HepG2 (cell line): ENCODE data around the gene NSMCE1. TPM values are rescaled to one million over a fixed set of nuclear protein-coding genes. Genes with fewer than 3 reads are reported as not detected.
A peak's percentile ranks its signal among the peaks of the same experiment; 100 is the strongest.

ENCODE experiments used
- E2F2 ChIP-seq: sonication (generic); formaldehyde crosslinking; IDR thresholded peaks from 2 replicates; pipeline ENCODE4 v1.4.0; 2020; ENCODE audit warnings: missing genetic modification reagents, borderline replicate concordance
- GLI4 ChIP-seq: sonication (generic); formaldehyde crosslinking; IDR thresholded peaks from 2 replicates; pipeline ENCODE4 v1.5.1; 2020; ENCODE audit warnings: missing genetic modification reagents, mild to moderate bottlenecking, moderate library complexity, borderline replicate concordance
- HINFP ChIP-seq: sonication (generic); formaldehyde crosslinking; IDR thresholded peaks from 2 replicates; pipeline ENCODE4 v1.4.0; 2020; ENCODE audit warnings: low read depth, mild to moderate bottlenecking, missing genetic modification reagents
- NFRKB ChIP-seq: fragments of 450-650 bp; IDR thresholded peaks from 2 replicates; pipeline ENCODE4 v1.6.1; 2017
- PTBP1 ChIP-seq: fragments of 200-400 bp; formaldehyde crosslinking; IDR thresholded peaks from 2 replicates; pipeline ENCODE4 v1.6.1; 2018; ENCODE audit warnings: low read length, low read depth; ENCODE audit not compliant: poor library complexity, severe bottlenecking
- TEAD3 ChIP-seq: optimal IDR thresholded peaks from 2 replicates; pipeline ENCODE3; 2016; ENCODE audit warnings: borderline replicate concordance
- ZC3H4 ChIP-seq: sonication (generic); formaldehyde crosslinking; IDR thresholded peaks from 2 replicates; pipeline ENCODE4 v1.4.0; 2020; ENCODE audit warnings: missing genetic modification reagents, borderline replicate concordance
- ZFYVE20 ChIP-seq: sonication (generic); formaldehyde crosslinking; IDR thresholded peaks from 2 replicates; pipeline ENCODE4 v1.8.0; 2023; ENCODE audit warnings: low read depth, mild to moderate bottlenecking, moderate library complexity, missing genetic modification reagents, borderline replicate concordance
- ZNF136 ChIP-seq: sonication (generic); formaldehyde crosslinking; IDR thresholded peaks from 2 replicates; pipeline ENCODE4 v1.8.1; 2022; ENCODE audit warnings: low read depth, mild to moderate bottlenecking, moderate library complexity, missing genetic modification reagents
- ZNF318 ChIP-seq: sonication (generic); formaldehyde crosslinking; IDR thresholded peaks from 2 replicates; pipeline ENCODE4 v1.4.0; 2020; ENCODE audit warnings: mild to moderate bottlenecking, missing genetic modification reagents
- ZNF354B ChIP-seq: sonication (generic); formaldehyde crosslinking; IDR thresholded peaks from 2 replicates; pipeline ENCODE4 v1.8.0; 2022; ENCODE audit warnings: mild to moderate bottlenecking, missing genetic modification reagents
- ZNF468 ChIP-seq: sonication (generic); formaldehyde crosslinking; IDR thresholded peaks from 2 replicates; pipeline ENCODE4 v1.8.0; 2022; ENCODE audit warnings: mild to moderate bottlenecking, moderate library complexity, missing genetic modification reagents
- ZNF570 ChIP-seq: sonication (generic); formaldehyde crosslinking; IDR thresholded peaks from 2 replicates; pipeline ENCODE4 v1.4.0; 2020; ENCODE audit warnings: mild to moderate bottlenecking, missing genetic modification reagents, borderline replicate concordance
- ZNF572 ChIP-seq: sonication (generic); formaldehyde crosslinking; IDR thresholded peaks from 2 replicates; pipeline ENCODE4 v1.5.1; 2020; ENCODE audit warnings: mild to moderate bottlenecking, missing genetic modification reagents
- ZNF607 ChIP-seq: sonication (generic); formaldehyde crosslinking; IDR thresholded peaks from 2 replicates; pipeline ENCODE4 v1.5.1; 2020; ENCODE audit warnings: missing genetic modification reagents, mild to moderate bottlenecking, borderline replicate concordance
- ZNF660 ChIP-seq: sonication (generic); formaldehyde crosslinking; IDR thresholded peaks from 2 replicates; pipeline ENCODE4 v1.5.1; 2020; ENCODE audit warnings: mild to moderate bottlenecking, low read depth, missing genetic modification reagents, borderline replicate concordance
- ZNF672 ChIP-seq: sonication (generic); formaldehyde crosslinking; IDR thresholded peaks from 2 replicates; pipeline ENCODE4 v1.8.1; 2022; ENCODE audit warnings: missing genetic modification reagents
- ZSCAN12 ChIP-seq: sonication (generic); formaldehyde crosslinking; IDR thresholded peaks from 2 replicates; pipeline ENCODE4 v1.9.0; 2021; ENCODE audit warnings: mild to moderate bottlenecking, missing genetic modification reagents
- polyA plus RNA-seq, 8 experiments: library from polyadenylated mRNA; depleted of rRNA in 3 of 8; stranded (reverse) in 7 of 8; unstranded in 1 of 8; fragments of >200 nt; fragmentation: Illumina TruSeq in 4 of 8; extraction: Trizol in 4 of 8; gene quantifications; 2 replicates each; pipeline versions ENCODE4 v1.2.1 to v1.2.3, GENCODE V29; 2011 to 2016; ENCODE audit warnings: low read depth in 4 of 8, missing spikeins in 1 of 8, mixed read lengths in 1 of 8; ENCODE audit not compliant: insufficient read depth in 1 of 8
- total RNA-seq, 5 experiments: library from RNA; depleted of rRNA; stranded (reverse); fragments of >200 nt; fragmentation: Illumina TruSeq; extraction: Trizol; gene quantifications; 2 replicates each; pipeline ENCODE4 v1.2.3, GENCODE V29; 2016; ENCODE audit warnings: low read depth in 1 of 5

NSMCE1 gene
- total and polyA plus RNA-seq, 2 of the 13 experiments (the other 11 are each of a cell fraction or from before 2014, with no cell fraction given), result 42.7 to 52.9 TPM

- TF ChIP-seq ZNF318 (CRISPR knock-in tag) (peak; percentile 47; the same call in 1 of the 2 replicates), HINFP (CRISPR knock-in tag) (peak; percentile 83), ZNF354B (CRISPR knock-in tag) (peak; percentile 98), PTBP1 (peak; percentile 45), ZNF660 (CRISPR knock-in tag) (no peak), E2F2 (CRISPR knock-in tag) (peak; percentile 81; the same call in 1 of the 2 replicates), ZNF572 (no peak), ZSCAN12 (CRISPR knock-in tag) (peak; percentile 40; the same call in 1 of the 2 replicates), ZC3H4 (CRISPR knock-in tag) (0 out of 2 replicates have a peak, but pooled peaks have one; percentile 32), NFRKB (no peak), ZFYVE20 (CRISPR knock-in tag) (no peak), ZNF468 (CRISPR knock-in tag) (peak; percentile 84; the same call in 1 of the 2 replicates), ZNF607 (peak; percentile 89), ZNF672 (CRISPR knock-in tag) (no peak), TEAD3 (peak; percentile 76), ZNF136 (CRISPR knock-in tag) (peak; percentile 92), GLI4 (CRISPR knock-in tag) (peak; percentile 52; the same call in 1 of the 2 replicates), ZNF570 (no peak; the same call in 1 of the 2 replicates)
Observed at GRCh38 chr16:27203507-27204311, 64.9 kb downstream of the NSMCE1 start, which contains the start of gene KDM8 (continued).
